Stimulated activated CD8-positive, alpha-beta memory T cell treated with anti-CD3 and anti-CD28 coated beads, Interleukin-7, amount 100 ng/mL, for 24 hours (primary cell): ENCODE data around the gene DUOXA2.
"Not testable (repeated sequence)": the region's sequence is repeated elsewhere in the genome, so short reads cannot be mapped to it uniquely, and the experiment has no call there.

Experiments used
- DNase-seq: peaks from one replicate; pipeline ENCODE4 v3.0.0-alpha.2; 2020; ENCODE audit warnings: low read depth

Gene DUOXA2

GRCh38 chr15:45097466-45097865, 16.7 kb upstream of the DUOXA2 start:
- no peak for DNase-seq

GRCh38 chr15:45099549-45100165, 14.5 kb upstream of the DUOXA2 start:
- DNase-seq = no peak

- no peak for DNase-seq
Measured at GRCh38 chr15:45100884-45101625, 13.1 kb upstream of the DUOXA2 start.

GRCh38 chr15:45101749-45102148, 12.4 kb upstream of the DUOXA2 start:
- no peak for DNase-seq

- DNase-seq = no peak
Measured at GRCh38 chr15:45102226-45102625, 11.9 kb upstream of the DUOXA2 start.

- not testable (repeated sequence) for DNase-seq
Measured at GRCh38 chr15:45104170-45104569, 10.0 kb upstream of the DUOXA2 start.

GRCh38 chr15:45105586-45105985, 8.5 kb upstream of the DUOXA2 start:
- DNase-seq = no peak

GRCh38 chr15:45106002-45106790, 7.9 kb upstream of the DUOXA2 start:
- no peak for DNase-seq

- no peak for DNase-seq
Measured at GRCh38 chr15:45107941-45108630, 6.0 kb upstream of the DUOXA2 start.

GRCh38 chr15:45110256-45110820, 3.8 kb upstream of the DUOXA2 start:
- DNase-seq = no peak

- DNase-seq = no peak
Measured at GRCh38 chr15:45111390-45112142, 2.6 kb upstream of the DUOXA2 start.

- no peak for DNase-seq
Measured at GRCh38 chr15:45112143-45112590, 2.0 kb upstream of the DUOXA2 start.

- no peak for DNase-seq
Measured at GRCh38 chr15:45112591-45113379, 1.3 kb upstream of the DUOXA2 start.

GRCh38 chr15:45113380-45113990, 641 bp upstream of the DUOXA2 start:
- DNase-seq = no peak

- DNase-seq = no peak
Measured at GRCh38 chr15:45114751-45115085, 592 bp downstream of the DUOXA2 start.

GRCh38 chr15:45115312-45115820, 1.2 kb downstream of the DUOXA2 start:
- no peak for DNase-seq

- DNase-seq = no peak
Measured at GRCh38 chr15:45116006-45116481, 1.9 kb downstream of the DUOXA2 start.

GRCh38 chr15:45116482-45117307, 2.6 kb downstream of the DUOXA2 start:
- no peak for DNase-seq
